AG10803 (cell line): ENCODE results near the gene ARL4D.

Source experiments
- DNase-seq: peaks from one replicate; pipeline ENCODE4 v3.0.0; 2010; ENCODE audit warnings: low read depth
- H3K4me3 ChIP-seq: 2 replicates; pipeline ENCODE4 v1.5.1; 2011; ENCODE audit warnings: mild to moderate bottlenecking, low read length, control low read depth
- TF ChIP-seq, protein P1 (sequence below): conservative IDR thresholded peaks from 2 replicates; pipeline ENCODE4 v1.5.1; 2011; ENCODE audit warnings: mild to moderate bottlenecking, low read length, control low read depth, inconsistent platforms

The ARL4D gene

DNA sequence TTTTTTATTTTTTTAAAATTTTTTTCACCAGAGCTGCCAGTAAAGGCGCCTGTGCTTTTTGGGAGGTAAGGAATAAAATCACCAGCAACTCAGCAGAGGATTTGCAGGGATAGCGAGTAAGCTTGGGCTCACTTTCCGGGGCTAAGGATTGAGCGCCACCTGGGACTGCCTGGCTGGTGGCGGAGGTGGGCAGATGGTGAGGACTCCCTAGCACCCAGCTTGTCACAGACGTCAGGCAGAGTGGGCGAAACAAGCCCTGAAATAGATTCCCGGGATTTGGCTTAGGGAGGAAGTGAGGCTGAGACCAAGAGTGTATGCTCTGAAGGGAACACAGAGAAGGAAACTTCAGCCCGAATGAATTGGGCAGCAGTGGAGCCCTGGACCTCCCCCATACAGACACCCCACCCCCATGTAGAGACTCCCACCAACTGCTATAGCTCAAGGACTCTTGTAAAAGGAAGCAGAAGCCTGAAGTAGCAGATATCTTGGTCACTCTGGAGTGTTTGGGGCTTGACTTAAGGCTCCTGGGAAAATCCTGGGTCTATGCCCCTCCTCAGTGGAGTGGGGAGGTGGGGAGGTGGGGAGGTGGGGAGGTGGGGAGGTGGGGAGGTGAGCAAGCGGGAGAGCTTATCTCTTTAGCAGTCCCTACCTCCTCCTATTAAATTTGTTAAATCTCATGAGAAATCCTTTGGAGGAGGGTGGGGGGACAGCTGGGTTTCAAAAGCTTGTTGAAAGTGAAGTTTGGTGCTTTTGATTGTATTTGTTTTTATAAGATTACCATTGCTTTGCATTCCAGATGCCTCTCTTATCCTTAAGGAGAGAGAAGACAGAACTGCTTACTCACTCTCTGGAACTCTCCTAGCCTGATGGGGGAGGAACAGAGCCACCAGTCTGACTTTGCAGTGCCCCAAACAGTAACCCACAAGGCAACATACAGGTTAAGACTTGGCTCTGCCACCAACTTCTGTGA lies 8.2 kb downstream of the ARL4D start:
- peak; percentile 70 for DNase-seq
- TF ChIP-seq, protein P1, sequence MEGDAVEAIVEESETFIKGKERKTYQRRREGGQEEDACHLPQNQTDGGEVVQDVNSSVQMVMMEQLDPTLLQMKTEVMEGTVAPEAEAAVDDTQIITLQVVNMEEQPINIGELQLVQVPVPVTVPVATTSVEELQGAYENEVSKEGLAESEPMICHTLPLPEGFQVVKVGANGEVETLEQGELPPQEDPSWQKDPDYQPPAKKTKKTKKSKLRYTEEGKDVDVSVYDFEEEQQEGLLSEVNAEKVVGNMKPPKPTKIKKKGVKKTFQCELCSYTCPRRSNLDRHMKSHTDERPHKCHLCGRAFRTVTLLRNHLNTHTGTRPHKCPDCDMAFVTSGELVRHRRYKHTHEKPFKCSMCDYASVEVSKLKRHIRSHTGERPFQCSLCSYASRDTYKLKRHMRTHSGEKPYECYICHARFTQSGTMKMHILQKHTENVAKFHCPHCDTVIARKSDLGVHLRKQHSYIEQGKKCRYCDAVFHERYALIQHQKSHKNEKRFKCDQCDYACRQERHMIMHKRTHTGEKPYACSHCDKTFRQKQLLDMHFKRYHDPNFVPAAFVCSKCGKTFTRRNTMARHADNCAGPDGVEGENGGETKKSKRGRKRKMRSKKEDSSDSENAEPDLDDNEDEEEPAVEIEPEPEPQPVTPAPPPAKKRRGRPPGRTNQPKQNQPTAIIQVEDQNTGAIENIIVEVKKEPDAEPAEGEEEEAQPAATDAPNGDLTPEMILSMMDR: no peak
- H3K4me3 ChIP-seq: no peak overlapping the region

DNA sequence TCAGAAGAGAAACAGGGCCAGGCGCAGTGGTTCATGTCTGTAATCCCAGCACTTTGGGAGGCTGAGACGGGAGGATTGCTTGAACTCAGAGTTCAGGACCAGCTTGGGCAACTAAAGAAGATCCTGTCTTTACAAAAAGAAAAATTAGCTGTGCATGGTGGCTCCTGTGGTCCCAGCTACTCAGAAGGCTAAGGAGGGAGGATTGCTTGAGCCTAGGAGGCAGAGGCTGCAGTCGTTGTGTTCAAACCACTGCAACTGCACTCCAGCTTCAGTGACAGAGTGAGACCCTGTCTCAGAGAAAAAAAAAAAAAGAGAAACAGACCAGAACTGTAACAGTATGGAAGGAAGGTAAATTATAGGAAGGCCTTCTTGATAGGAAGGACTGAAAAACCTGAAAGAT lies 10.3 kb downstream of the ARL4D start:
- no peak for DNase-seq
- H3K4me3 ChIP-seq: no peak overlapping the region
- TF ChIP-seq, protein P1: no peak

DNA sequence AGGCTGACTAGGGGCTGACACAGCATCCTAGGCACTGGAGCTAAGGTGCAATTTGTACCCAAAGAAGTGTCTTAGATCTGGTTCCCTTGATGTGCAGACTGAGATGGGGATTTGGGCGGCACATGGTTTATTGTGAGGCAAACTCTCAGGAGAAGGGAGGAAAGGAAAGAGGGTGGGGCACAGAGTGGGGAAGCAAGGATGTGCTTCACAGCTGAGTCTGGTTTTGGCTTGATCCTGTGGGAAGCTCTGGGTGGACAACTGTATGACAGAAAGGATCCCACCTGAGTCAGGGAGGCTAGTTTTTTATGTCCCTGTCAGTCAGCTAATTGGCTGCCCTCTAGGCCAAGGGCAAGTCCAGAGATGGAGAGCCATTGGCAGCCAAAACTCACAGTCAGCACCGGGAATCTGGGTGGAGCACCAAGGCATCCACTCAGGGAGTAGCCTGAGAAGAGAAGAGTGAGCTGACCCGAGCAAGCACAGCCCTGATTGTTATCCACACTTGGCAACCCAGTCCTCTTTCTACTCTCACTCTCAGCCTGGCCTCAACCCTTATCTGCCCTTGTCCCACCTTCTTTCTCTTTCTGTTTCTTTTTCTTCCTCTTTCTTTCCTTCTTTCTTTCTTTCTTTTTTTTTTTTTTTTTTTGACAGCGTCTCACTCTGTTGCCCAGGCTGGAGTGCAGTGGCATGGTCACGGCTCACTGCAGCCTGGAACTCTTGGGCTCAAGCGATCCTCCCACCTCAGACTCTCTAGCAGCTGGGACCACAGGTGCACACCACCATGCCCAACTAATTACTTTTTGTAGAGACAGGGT lies 12.0 kb downstream of the ARL4D start:
- H3K4me3 ChIP-seq: no peak overlapping the region
- TF ChIP-seq, protein P1: no peak
- DNase-seq: peak; percentile 33

DNA sequence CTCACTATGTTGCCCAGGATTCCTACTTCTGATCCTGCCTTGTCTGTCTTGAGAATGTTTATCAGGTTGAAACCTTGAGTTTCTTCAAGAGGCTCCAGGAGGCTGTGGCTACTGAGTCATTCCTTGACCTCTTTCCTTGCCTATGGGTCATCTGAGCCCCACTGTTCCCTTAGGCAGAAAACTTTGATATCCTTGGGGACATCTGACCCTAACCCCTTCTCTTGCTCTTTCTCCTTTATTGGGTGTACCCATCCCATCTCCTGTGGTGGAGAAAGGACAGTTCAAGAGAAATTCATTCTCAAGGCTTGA lies 12.5 kb downstream of the ARL4D start:
- no peak for DNase-seq
- H3K4me3 ChIP-seq: no peak overlapping the region
- TF ChIP-seq, protein P1: no peak

DNA sequence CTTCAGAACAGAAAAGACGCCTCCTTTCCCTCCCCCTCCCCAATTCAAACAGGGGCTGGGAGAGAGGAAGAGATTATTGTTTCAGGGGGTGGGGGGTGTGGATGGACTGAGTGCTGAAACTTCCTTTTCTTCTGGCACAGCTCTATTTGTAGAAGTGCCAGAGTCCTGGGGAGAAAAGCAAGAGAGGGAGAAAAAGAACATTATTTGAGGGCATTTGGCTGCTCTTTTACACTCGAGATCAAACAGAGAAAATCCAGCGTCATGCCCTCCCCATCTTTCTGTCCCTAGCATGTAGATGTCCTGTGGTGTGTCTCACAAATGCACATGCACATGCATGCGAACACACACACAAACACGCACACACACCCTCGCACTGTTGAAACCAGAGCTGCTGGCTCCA lies 13.0 kb downstream of the ARL4D start:
- TF ChIP-seq, protein P1: no peak
- no peak overlapping the region for H3K4me3 ChIP-seq
- no peak for DNase-seq

DNA sequence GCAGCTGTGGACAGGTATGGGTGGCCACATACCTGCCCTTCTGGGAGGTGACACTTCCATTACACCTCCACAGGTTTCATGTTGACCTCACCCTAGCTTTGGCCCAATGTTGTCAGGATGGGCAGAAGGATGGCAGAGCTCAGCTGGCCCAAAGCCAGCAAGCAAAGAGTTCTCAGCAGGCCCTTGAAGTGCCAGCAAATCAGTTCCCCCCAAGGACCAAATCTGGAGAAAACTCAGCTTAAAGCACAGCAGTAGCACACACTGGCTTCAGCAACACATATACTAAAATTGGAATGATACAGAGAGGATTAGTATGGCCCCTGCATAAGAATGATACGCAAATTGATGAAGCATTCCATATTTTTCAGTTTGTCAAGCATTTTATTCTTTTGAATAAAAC lies 13.4 kb downstream of the ARL4D start:
- TF ChIP-seq, protein P1: no peak
- H3K4me3 ChIP-seq: no peak overlapping the region
- no peak for DNase-seq
